Endothelial cell of umbilical vein (primary cell): Measurements from ENCODE around the gene PIGA.

ENCODE experiments used
- TF ChIP-seq, protein P1 (sequence below), 2 donors: IDR thresholded peaks; 1 replicate in 1 of 2; 2 replicates in 1 of 2; pipeline ENCODE4 v1.5.1; 2011; ENCODE audit warnings: low read length in 2 of 2, mild to moderate bottlenecking in 2 of 2, moderate library complexity in 2 of 2, control low read depth in 1 of 2, inconsistent platforms in 1 of 2, low read depth in 1 of 2; ENCODE audit not compliant: insufficient read depth in 1 of 2; ENCODE audit errors: extremely low read depth in 1 of 2
- TF ChIP-seq, protein P2 (sequence below): IDR thresholded peaks from 2 replicates; pipeline ENCODE4 v1.6.1; 2011; ENCODE audit not compliant: insufficient read depth, insufficient read length

DNA sequence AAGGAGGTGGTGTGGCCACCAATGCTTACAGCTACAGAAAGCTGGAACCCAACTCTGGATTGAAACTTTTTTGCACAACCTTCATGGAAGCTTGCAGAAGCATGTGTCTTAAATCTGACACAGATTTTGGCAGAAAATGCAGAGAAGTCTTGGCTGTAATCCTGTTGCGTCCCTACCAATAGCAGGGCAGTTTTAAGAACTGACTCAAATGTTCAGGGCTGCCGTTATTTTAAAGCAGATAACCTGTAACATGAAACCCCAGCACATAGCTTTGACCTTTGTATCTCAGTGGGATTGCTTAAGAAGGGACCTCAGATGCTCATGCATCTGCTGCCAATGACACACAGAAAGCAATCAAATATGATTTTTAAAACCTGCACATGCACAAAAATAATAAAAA is 49.0 kb upstream of the PIGA start, which contains the start of gene VEGFD:
- TF ChIP-seq, protein P1, sequence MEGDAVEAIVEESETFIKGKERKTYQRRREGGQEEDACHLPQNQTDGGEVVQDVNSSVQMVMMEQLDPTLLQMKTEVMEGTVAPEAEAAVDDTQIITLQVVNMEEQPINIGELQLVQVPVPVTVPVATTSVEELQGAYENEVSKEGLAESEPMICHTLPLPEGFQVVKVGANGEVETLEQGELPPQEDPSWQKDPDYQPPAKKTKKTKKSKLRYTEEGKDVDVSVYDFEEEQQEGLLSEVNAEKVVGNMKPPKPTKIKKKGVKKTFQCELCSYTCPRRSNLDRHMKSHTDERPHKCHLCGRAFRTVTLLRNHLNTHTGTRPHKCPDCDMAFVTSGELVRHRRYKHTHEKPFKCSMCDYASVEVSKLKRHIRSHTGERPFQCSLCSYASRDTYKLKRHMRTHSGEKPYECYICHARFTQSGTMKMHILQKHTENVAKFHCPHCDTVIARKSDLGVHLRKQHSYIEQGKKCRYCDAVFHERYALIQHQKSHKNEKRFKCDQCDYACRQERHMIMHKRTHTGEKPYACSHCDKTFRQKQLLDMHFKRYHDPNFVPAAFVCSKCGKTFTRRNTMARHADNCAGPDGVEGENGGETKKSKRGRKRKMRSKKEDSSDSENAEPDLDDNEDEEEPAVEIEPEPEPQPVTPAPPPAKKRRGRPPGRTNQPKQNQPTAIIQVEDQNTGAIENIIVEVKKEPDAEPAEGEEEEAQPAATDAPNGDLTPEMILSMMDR (IDR thresholded peaks at IDR 0.05; ENCODE audit: extremely low read depth in 1 of 2, insufficient read depth in 1 of 2, low read depth in 1 of 2, low read length in 2 of 2), result no peak
- TF ChIP-seq, protein P2, sequence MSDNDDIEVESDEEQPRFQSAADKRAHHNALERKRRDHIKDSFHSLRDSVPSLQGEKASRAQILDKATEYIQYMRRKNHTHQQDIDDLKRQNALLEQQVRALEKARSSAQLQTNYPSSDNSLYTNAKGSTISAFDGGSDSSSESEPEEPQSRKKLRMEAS, result no peak
